Activated CD4-positive, alpha-beta T cell treated with anti-CD3 and anti-CD28 coated beads for 1 hour (primary cell): ENCODE results near the gene ASCL5.

Experiments
- DNase-seq: peaks from one replicate; pipeline ENCODE4 v3.0.0-alpha.2; 2020

Gene ASCL5

GRCh38 chr1:201080135-201080534 is 46.8 kb downstream of the ASCL5 start:
- DNase-seq = no peak

GRCh38 chr1:201077736-201078135 is 49.2 kb downstream of the ASCL5 start:
- DNase-seq = no peak

GRCh38 chr1:201077116-201077515 is 49.9 kb downstream of the ASCL5 start:
- no peak for DNase-seq

- no peak for DNase-seq
These were observed 50.9 kb downstream of the ASCL5 start for GRCh38 chr1:201076092-201076491.

GRCh38 chr1:201074018-201074417 is 53.0 kb downstream of the ASCL5 start:
- DNase-seq = no peak

- no peak for DNase-seq
These were observed 54.1 kb downstream of the ASCL5 start for GRCh38 chr1:201072922-201073321.

- no peak for DNase-seq
These were observed 54.8 kb downstream of the ASCL5 start for GRCh38 chr1:201072149-201072548.

GRCh38 chr1:201069636-201070035 is 57.3 kb downstream of the ASCL5 start:
- no peak for DNase-seq

- DNase-seq = no peak
These were observed 58.0 kb downstream of the ASCL5 start for GRCh38 chr1:201068976-201069375.

- DNase-seq = no peak
These were observed 60.0 kb downstream of the ASCL5 start for GRCh38 chr1:201066986-201067385.

- DNase-seq = no peak
These were observed 61.3 kb downstream of the ASCL5 start for GRCh38 chr1:201065686-201066085.

GRCh38 chr1:201064806-201065205 is 62.2 kb downstream of the ASCL5 start:
- DNase-seq = no peak
